ENCODE results near the gene SHMT1.

- no peak for TF ChIP-seq CTCF (IDR thresholded peaks at IDR 0.05; ENCODE audit: low read depth, low read length, missing input control)
- TF ChIP-seq HNF4A (conservative IDR thresholded peaks at IDR 0.05) = no peak
- TF ChIP-seq ZBTB33 (IDR thresholded peaks at IDR 0.05) = no peak
- no peak for TF ChIP-seq TAF1 (conservative IDR thresholded peaks at IDR 0.05)
- no peak for TF ChIP-seq REST (IDR thresholded peaks at IDR 0.05)
- no peak for TF ChIP-seq NR2F2 (IDR thresholded peaks at IDR 0.05)
- TF ChIP-seq SP1 (IDR thresholded peaks at IDR 0.05) = no peak
- TF ChIP-seq YY1 (IDR thresholded peaks at IDR 0.05) = no peak
- no peak for TF ChIP-seq ATF3 (IDR thresholded peaks at IDR 0.05)
These were observed 78.1 kb downstream of the SHMT1 start for GRCh38 chr17:18285296-18285695.

Measured in liver (tissue), 3 donors.